ENCODE results near the gene CCDC148. TPM values are rescaled to one million over a fixed set of nuclear protein-coding genes. Genes with fewer than 3 reads are reported as not detected.
A peak's percentile ranks its signal among the peaks of the same experiment; 100 is the strongest.
"Not testable (repeated sequence)": the region's sequence is repeated elsewhere in the genome, so short reads cannot be mapped to it uniquely, and the experiment has no call there.

CCDC148 gene
- total RNA-seq, 1 donor from 2014 or later: 0.51 TPM

DNA sequence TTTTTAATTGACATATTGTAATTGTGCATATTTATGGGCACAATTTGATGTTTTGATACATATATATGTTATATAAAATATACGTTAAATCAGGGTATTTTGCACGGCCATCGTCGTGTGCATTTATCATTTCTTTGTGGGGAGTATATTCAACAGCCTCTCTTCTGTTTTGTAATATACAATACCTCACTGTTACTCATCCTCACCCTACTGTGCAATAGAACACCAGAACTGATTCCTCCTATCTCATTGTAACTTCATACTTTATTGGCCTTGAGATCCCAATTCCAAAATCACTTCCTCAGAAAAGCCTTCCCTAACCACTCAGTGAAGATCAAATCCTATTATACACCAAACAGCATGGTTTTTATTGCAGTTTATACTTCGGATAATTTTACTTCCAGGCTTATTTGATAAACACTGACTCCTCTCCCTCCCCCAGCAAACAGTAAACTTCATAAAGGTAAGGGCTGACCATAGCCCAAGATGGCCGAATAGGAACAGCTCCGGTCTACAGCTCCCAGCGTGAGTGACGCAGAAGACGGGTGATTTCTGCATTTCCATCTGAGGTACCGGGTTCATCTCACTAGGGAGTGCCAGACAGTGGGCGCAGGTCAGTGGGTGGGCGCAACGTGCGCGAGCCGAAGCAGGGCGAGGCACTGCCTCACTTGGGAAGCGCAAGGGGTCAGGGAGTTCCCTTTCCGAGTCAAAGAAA, 105.6 kb downstream of the CCDC148 start:
- not testable (repeated sequence) for DNase-seq

DNA sequence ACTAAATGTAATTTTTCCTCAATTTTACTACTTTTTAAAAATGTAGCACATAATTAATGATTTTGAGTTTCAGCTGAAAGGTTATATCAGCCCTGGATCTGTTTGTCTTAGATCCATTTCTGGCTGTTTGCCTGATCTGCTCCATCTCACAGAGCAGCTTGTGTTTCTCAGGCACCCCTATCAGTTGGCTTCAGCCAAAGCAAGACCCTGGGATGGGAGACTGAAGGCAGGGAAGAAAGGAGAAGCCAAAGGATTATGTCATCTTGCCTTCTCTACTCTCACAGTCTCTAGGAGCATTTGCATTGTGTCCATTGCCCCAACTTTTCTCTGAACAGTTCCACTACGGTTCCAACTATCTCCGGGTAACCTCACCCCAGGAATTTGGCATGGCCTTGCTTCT, 110.5 kb downstream of the CCDC148 start:
- DNase-seq: no peak

DNA sequence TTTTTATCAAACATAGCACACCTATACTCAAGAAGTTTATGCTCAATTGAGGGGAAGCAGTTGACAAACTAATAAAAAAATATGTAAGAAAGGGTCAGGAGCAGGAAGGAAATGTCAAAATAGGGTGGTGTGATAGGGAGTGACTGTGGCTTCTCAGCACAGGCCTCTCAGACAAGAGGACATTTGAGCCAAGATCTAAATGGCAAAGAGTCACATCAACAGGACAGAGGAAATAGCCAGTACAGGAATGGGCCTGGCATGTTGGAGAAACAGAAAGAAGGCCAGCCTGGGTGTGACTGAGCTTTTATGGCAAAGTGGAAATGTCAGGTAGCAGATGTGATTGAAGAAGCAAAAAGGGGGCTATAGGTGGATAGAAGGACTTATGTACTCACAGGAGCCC, 117.0 kb downstream of the CCDC148 start:
- no peak for DNase-seq

DNA sequence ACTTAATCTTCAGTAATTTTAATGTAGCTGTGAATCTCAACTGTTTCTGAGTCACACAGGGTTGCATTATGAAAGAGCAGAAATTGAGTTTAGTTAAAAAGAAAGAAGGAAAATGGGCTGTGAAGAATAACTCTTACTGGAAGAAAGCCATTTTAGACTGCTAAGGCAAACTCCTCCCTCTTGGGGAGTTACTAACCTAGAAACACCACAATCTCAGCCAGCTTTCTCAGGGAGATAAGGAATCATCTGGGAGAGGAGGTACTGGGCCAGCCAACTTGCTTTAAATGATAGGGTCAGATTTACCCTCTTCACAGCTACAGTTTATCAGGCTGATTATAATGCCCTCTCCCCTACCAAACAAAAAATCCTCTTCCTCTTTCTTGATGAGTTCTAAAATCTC, 119.5 kb downstream of the CCDC148 start:
- DNase-seq: no peak

DNA sequence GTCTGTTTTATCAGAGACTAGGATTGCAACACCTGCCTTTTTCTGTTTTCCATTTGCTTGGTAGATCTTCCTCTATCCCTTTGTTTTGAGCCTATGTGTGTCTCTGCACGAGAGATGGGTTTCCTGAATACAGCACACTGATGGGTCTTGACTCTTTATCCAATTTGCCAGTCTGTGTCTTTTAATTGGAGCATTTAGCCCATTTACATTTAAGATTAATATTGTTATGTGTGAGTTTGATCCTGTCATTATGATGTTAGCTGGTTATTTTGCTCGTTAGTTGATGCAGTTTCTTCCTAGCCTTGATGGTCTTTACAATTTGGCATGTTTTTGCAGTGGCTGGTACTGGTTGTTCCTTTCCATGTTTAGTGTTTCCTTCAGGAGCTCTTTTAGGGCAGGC, 124.8 kb downstream of the CCDC148 start:
- DNase-seq: not testable (repeated sequence)

DNA sequence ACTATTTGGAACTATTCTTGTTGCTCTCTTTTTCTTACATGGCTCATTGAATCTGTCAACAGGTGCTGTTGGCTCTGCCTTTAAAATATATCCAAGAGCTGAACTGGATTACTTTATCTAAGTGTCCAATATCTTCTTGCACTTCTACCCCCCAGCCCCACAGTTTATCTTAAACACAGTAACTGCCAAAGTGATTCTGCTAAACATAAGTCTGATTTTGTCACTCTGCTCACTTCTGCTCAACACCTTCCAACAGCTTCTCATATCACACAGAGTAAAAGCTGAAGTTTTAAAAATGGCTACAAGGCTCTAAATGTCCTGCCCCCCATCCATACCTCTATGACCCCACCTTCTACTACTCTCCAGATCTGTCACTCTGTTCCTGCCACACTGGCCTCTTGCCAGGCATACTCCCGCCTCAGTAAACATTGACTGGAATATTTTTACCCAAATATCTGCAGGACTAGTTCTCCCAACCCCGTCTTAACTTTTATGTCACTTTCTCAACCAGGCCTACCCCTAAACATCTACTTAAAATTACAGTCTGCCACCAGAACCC, 130.7 kb downstream of the CCDC148 start:
- DNase-seq: no peak

DNA sequence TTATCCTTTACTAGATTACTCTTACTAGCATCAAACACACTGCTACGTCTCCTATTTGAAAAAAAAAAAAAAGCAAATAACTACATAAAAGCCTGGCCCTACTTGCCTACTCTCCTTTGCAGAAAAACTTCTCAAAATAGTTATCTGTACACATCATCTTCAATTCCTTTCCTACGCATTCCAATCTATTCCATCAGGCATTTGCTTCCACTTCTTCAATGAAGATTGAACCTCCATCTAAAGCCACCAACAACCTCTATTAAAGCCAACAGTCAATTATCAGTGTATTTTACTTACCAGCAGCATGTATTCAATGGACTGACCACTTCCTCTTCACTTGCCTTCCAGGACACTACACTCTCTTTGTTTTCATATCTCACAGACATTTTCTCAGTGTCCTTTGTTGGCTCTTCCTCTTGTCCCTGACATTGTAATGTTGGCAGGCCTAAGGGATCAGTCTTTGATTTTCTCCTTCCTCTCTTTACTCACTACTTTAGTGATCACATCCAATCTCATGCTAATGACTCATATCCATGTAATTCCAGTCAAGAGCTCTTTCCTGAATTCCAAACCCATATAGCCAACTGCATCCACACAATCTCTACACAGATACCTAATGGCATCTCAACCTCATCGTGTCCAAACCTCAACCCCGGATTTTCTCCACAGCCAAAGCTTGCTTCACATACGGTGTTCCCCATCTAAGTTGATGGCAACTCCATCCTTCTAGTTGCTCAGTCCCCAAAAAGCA, 131.3 kb downstream of the CCDC148 start:
- no peak for DNase-seq

DNA sequence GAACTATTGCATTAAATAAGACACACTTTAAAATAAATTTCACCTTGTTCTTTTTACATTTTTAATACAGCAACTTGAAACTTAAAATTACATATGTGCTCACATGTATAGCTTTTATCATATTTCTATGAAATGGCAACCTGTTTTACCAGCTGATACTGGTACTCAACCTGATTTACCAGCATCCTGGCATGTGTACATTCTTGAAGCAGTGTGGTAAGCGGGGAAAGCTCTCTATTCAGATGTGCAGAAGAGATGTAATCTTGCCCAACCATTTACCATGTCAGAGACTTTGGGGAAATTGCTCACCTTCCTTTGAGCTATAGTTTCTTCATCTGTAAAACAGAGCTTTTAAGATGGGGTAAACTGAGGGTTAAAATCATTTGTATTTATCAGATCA, 133.2 kb downstream of the CCDC148 start:
- no peak for DNase-seq

DNA sequence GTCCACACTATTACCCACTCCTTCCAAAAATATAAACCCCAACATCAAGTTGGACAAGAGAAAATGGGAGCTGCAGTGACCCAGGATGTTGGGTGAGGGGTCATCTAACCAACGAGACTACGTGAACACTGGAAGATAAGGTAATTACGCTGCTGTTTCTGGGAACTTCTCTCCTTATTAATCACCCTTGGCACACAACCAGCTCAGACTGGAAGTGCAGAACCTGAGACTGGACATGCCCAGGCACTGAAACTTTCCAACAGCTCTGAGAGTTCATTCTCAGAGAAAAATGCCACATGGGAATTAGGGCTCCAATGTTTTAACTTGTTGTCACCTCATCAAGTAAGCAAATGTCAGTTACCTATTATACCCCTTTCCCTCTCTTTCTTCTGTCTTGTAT, 135.3 kb downstream of the CCDC148 start:
- peak; percentile 41 for DNase-seq

DNA sequence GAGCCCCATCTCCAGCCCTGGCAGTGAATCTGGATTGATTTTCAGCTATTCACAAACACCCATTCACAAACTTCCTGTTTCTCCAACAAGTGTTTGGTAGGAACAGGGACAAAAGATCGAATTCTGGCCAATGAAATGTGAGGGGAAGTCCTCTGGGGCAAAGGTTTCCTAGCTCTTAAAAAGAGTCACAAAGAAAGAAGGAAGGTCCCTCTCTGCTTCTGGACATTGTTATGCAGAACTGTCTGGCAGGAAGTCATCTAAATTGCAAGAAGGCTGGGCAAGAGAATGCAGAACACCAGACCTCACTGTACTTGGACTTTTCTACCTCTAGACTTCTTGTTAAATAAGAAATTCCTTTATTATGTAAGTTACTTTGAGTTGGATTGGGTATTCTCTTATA, 137.3 kb downstream of the CCDC148 start:
- peak; percentile 10 for DNase-seq

DNA sequence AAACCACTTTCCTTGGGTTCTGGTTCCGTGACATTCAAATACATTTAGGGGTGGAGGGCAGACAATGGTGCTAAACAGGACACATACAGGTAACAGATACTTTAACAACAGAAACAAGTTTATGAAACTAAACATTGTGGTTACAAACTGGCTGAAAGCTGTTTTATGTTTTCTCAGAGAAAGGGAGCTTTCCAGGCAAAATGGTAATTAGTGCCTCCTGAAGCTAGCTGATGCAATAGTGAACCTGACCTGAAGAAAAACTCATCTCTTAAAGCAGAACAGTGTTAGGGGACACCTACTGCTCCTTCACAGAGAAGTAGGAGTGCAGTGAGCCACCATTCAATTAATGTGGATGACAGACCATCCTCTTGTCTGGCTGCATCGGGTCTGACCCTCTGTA, 138.9 kb downstream of the CCDC148 start:
- no peak for DNase-seq

DNA sequence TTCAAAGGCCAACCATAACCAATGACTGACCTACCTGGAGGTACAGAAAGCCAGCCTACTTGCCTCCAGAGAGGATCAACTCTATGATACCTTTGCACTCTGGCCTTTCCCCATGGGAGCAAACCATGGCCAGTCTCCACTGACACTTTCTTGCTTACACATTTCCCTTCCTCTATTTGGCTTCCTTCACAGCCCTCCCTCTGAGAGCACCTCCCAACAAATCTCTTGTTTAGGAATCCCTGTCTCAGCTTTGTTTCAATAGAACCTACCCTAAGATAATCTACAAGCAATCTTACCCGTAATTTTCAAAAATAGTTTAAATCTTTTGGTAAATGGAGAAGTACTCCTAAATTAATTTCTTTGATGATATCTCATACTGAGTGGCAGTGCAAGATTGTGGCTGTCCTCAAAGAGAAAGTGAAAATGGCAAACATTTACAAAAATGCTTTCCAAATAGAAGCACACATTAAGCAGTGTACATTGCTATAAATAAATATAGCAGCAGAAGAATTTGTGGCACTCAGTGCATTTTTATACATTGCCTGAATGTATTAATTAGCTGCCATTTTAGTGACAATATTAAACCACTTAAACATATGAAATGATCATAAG, 140.6 kb downstream of the CCDC148 start:
- DNase-seq: no peak

DNA sequence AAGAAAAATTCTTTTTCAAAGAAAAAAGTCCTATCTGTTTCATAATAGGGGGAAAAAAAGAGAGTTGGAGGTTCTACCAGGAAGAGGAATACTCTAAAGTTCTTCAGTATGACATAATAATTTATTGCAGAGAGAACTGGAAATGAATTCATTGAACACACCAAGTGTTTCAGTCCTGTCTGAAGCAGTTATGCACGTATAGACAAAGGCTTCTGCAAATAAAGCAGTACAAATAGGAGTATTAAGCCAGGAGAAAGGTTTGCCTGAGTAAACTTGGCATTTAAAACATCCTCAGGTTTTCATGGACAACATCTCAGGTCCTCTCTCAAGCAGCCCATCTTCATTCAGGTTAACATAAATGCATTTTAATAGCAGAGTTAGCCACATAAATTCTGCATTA, 141.6 kb downstream of the CCDC148 start:
- DNase-seq: no peak

DNA sequence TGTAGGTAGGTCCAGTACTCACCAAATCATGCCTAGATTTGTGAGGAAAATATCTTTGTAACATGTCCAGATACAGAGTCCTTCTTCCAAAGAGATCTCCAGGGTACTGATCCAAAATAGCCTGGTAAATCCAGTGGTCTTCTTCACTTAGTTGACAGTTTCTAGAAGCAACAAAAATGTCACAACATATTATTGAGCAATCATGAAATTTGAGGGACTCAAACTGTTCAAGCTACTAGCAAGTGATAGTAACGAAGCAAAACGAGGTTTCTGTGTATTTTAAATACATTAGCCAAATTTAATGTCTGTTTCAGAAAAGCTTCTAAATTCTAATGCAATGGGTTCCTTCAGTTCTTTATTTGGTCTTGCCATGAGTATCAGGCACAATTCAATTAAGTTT, 142.8 kb downstream of the CCDC148 start:
- no peak for DNase-seq

DNA sequence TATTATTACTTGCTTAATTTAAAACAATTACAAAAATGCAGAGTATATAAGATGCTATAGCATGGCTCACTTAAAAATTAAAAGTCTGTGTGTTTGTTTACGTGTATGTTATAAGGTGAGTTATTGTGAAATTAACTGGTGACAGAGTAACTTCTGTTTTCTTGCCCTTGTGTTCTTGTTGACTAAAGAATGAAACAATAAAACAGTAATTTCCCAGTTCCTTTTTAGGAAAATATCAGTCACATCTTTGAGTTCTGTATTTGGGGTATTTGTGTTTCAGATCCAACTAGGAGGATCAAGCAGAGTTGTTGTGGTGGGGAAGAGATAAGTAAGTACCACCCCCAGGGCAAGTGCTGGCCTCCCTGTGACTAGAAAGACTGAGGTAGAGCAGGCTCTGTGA, 143.6 kb downstream of the CCDC148 start:
- no peak for DNase-seq

DNA sequence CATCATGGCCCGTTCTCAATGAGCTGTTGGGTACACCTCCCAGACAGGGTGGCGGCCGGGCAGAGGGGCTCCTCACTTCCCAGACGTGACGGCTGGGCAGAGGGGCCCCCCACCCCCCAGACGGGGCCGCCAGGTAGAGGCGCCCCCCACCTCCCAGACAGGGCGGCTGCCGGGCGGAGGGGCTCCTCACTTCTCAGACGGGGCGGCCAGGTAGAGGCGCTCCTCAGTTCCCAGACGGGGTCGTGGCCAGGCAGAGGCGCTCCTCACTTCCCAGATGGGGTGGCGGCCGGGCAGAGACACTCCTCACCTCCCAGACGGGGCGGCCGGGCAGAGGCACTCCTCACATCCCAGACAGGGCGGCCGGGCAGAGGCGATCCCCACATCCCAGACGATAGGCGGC, 146.1 kb downstream of the CCDC148 start:
- not testable (repeated sequence) for DNase-seq

DNA sequence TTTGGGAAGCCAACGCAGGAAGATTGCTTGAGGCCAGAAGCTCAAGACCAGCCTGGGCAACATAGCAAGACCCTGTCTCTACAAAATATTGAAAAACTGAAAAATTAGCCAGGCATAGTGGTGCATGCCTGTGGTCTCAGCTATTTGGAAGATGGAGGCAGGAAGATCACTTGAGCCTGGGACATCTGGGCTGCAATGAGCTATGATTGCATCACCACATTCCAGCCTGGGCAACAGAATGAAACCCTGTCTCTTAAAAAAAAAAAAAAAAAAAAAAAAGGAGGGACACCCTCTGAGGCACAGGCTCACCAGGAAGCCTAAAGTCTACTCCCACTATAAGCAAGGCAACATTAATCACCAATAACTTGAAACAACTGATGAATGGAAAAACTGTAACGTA, 151.1 kb downstream of the CCDC148 start:
- no peak for DNase-seq

DNA sequence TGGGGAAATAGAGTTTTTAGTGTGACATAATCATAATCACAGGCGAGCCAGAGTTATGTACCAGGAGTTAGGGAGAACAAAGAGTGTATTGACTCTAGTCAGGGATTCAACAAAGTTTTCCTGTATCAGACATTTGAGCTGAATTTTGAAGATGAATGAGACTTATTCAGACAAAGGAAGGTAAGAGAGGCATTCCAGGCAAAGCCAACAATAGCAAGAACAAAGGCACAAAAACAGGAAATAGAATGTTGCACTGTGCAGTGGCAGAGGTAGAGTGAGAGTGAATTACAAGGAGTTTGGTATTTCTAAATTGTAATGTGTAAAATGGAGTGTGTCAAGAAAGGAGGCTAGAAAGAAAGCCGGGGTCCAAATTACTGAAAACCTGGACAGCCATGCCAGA, 156.2 kb downstream of the CCDC148 start:
- no peak for DNase-seq

DNA sequence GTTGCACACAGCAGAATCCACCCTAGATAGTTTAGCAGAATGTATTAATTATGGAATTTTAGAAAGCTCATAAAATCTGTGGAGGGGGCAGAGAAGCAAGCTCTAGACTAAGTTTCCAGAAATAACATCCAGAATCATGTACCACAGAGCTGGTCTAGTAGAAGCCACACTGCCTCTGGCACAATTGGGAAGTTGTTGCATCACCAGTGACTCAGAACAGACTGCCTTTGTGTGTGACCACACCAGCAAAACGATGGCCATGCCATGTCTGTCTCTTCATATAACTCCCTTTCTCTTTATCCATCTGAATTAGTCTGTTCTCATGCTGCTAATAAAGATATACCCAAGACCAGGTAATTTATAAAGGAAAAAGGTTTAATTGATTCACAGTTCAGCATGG, 158.9 kb downstream of the CCDC148 start:
- DNase-seq: no peak

DNA sequence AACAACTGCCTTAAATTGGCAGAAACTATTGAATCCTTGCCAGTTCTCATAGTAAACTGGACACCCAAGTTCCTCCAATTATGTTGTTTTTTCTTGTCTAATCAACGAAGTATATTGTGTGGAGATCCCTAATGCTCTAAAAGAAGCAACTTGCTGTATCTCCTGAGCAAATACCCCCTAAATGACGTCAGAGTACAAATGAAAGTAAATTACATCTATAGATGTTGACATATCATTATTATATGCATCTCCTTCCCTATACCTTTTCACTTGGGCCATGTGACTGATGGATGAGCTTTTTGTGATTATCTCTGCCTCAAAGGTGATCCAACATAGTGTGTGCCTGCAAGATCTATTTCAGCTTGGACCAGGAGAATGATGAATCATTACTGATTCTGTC, 159.4 kb downstream of the CCDC148 start:
- DNase-seq: no peak

DNA sequence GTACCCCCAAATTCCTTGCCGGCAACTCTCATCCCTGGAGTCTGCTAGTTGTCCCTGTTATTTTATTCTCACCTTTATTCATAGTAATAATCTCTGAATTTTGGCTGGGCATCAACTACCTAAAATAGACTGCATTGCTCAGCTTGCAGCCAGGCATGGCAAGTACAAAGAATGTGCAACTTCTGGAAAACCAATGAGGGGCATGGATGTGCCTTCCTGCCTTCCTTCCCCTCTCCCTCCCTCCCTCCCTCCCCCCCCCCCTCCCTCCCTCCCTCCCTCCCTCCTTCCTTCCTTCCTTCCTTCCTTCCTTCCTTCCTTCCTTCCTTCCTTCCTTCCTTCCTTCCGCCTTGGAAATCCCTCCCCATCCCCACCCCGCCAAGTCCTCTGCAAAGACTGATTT, 162.8 kb downstream of the CCDC148 start:
- DNase-seq: no peak

DNA sequence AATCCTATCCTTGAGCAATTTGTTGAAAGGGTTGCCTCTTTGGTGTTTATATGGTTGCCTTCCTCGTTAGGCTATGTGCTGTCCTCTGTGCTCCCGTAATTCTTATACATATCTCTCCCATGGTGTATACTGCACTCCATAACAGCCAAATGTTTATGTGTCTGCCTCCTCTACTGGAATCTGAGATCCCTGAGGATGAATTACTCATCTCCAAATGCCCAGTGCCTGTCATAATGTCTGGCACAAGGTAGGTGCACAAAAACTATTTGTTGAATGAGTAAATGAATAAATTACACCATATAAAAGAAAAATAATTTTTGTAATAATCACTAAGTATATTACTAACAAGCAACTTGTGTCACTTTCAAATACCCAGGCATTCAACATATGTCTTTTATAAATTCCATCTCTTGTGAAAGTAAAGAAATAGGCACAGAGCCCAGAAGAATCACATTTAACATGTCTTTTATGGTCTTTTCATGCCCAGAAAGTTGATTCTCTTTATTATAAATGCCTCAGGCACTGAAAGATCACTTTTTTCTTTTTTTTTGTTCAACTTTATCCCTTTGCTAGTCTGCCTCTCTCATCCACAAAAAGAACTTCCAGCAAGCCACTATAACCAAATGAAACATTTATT, 164.9 kb downstream of the CCDC148 start:
- no peak for DNase-seq

DNA sequence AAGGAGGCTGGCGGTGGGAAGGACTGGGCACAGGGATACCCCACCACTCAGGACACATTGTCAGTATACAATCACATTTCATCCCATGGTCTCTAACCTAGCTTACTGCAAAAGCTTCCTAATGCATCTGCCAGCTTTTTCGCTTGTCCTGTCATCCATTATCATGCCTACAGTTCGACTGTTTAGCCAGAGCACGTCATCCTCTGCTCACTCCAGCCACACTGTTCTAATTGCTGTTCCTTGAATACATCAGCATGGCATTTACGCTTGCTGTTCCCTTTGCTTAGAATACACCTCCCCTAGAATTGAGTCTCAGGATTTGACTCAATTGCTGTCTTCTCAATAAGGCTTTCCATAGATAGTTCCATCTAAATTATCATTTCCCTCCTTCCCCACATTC, 166.3 kb downstream of the CCDC148 start:
- no peak for DNase-seq
